B cell (primary cell): ENCODE results near the gene TWIST1.

ENCODE experiments used
- EZH2 ChIP-seq: IDR thresholded peaks from 2 replicates; pipeline ENCODE4 v1.6.1; 2012; ENCODE audit warnings: borderline replicate concordance, low read depth, mild to moderate bottlenecking, moderate library complexity, low read length; ENCODE audit not compliant: insufficient read depth, poor library complexity, severe bottlenecking
- TF ChIP-seq, protein P1 (sequence below): fragments of 200-600 bp; IDR thresholded peaks from one replicate; pipeline ENCODE4 v1.8.0; 2022; ENCODE audit warnings: antibody characterized with exemption, mild to moderate bottlenecking

- TF ChIP-seq, protein P1, sequence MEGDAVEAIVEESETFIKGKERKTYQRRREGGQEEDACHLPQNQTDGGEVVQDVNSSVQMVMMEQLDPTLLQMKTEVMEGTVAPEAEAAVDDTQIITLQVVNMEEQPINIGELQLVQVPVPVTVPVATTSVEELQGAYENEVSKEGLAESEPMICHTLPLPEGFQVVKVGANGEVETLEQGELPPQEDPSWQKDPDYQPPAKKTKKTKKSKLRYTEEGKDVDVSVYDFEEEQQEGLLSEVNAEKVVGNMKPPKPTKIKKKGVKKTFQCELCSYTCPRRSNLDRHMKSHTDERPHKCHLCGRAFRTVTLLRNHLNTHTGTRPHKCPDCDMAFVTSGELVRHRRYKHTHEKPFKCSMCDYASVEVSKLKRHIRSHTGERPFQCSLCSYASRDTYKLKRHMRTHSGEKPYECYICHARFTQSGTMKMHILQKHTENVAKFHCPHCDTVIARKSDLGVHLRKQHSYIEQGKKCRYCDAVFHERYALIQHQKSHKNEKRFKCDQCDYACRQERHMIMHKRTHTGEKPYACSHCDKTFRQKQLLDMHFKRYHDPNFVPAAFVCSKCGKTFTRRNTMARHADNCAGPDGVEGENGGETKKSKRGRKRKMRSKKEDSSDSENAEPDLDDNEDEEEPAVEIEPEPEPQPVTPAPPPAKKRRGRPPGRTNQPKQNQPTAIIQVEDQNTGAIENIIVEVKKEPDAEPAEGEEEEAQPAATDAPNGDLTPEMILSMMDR = no peak
- TF ChIP-seq EZH2 = no peak
Observed at GRCh38 chr7:19097165-19098055, 20.0 kb downstream of the TWIST1 start.
